Left colon (tissue), 2 donors: Measurements from ENCODE around the gene ARPC2. TPM values are rescaled to one million over a fixed set of nuclear protein-coding genes. Genes with fewer than 3 reads are reported as not detected.
"Not testable (repeated sequence)": the region's sequence is repeated elsewhere in the genome, so short reads cannot be mapped to it uniquely, and the experiment has no call there.

Experiments used
- ATAC-seq: fragments of 200-7000 bp; cut with Tn5 transposase; one replicate; pipeline ENCODE4 v1.9.1; 2020; ENCODE audit warnings: mild to moderate bottlenecking, moderate library complexity
- DNase-seq, 2 donors: peaks; one replicate each; pipeline ENCODE4 v3.0.0-alpha.2; 2020
- intact Hi-C, 2 donors: fragments of 100-400 bp; cut with DNase I in 1 of 2; cut with micrococcal nuclease in 1 of 2; formaldehyde crosslinking; loops; one replicate each; pipeline versions ENCODE4 v1.11.2 to v1.14.0; 2022; cut with DNase I, micrococcal nuclease
- total RNA-seq, 2 donors: library from RNA; stranded (reverse); fragmentation: NEBNext Ultra II Directional; extraction: Animal tissue kit (Norgen Biotek cat#: 25700); gene quantifications; one replicate each; pipeline ENCODE4 v1.2.1, GENCODE V29; 2021
- donor health status: DM: no; HTN: no; CAD: no.
- donor health status: DM: yes; HTN: yes; CAD: no.

The ARPC2 gene
- total RNA-seq, 2 donors from 2014 or later: 304 to 347 TPM

DNA sequence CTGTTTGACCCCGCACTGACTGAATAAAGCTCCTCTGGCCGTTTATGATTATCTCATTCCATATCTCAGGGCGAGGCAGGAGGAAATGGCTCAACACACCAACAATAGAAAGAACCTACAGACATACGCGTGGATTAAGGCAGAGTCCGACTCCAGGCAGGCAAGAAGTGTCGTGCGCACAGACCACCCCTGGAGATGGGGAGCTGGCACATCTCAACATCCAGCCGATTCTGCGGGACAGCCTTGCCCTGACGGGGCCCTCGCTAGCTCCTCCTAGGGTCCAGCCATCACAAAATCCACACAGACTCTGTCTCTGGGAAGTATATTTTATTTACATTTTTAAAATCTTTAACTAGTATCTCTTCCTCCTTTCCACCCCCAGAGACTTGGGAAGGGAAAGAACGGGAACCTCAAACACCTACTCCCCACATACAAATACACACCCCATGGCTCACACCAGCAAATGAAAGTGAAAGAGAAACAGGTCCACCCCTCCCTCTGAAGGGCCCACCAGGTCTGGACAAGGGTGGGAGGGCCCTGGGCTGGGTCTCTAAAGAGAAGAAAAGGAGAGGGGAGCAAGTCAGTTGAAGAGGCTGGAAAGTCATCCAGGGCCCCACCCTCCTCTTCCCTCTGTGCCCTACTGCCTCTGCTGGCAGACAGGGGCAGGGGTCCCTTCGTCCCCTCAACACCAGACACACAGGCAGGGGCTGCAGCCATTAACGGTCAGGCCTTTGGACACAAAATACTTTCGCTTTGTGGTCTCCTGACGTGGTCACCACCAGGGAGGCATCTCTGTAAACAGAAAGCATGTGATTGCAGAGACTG, 47.0 kb downstream of the ARPC2 start:
- intact Hi-C loops: loop anchor here in 1 of 2 donors (5.0 kb wide), 1 partner anchor 47 kb away; the partner anchor contains the start of gene ARPC2
- ATAC-seq (peak; percentile 64), DNase-seq (peak; percentile 55 to 60)

DNA sequence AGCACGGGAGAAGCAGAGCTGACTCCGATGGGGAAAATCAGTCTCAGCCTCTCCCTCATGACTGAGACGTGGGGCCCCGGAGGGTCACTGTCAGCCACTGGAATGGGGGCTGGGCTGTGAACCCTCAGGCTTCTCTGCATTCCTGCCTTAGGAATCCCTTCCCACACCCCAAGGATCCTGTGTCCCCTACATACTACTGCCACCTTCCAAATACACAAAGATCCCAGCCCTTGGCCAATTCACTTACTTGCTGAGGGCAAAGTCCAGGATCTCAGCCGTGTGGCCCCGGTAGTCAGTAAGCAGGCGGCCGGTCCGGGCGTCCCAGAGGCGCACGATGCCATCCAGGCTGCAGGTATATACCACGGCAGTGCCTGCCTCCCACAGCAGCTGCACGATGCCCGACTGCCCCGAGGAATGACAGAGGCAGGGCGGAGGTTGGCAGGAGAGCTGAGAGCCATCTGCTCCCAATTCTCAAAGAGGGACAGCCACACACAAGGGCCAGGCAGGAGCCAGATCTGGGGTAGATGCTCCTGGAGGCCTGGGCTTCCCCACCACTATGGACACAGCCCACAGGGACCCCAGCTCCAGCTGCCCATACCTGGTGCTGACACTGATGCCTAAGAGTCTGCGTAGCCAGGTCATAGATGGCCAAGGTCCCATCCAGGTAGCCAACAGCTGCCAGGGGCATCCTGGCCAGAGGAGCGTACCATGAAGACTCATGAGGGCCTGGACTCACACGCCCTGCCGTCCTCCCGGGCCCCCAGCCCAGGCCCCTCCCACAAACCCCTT, 48.0 kb downstream of the ARPC2 start:
- peak; percentile 73 for ATAC-seq
- DNase-seq: peak; percentile 77
- intact Hi-C loops: loop anchor here in 1 of 2 donors (5.0 kb wide), 1 partner anchor 48 kb away; the partner anchor contains the start of gene ARPC2

DNA sequence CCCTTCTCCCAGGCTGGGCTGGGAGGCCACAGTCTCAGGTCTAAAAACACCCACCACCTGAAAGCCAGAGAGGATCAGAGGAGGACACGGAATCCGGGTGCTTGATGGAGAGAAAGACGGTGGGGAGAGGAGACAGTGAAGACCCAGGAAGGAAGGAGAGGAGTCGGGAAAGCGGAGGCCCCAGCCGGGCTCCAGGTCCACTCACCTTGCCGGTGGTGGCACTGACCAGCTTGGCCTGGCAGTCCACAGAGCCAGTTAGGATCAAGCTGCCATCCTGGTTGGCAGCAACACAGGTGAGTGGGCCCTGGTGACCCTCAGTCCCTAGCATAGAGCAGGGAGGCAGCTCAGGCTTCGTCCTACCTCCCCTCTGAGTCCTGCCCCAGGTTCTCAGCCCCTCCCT, 48.6 kb downstream of the ARPC2 start:
- DNase-seq (peak in 1 of 2 donors; percentile 33), ATAC-seq (no peak)
- intact Hi-C loops: no loop called here

DNA sequence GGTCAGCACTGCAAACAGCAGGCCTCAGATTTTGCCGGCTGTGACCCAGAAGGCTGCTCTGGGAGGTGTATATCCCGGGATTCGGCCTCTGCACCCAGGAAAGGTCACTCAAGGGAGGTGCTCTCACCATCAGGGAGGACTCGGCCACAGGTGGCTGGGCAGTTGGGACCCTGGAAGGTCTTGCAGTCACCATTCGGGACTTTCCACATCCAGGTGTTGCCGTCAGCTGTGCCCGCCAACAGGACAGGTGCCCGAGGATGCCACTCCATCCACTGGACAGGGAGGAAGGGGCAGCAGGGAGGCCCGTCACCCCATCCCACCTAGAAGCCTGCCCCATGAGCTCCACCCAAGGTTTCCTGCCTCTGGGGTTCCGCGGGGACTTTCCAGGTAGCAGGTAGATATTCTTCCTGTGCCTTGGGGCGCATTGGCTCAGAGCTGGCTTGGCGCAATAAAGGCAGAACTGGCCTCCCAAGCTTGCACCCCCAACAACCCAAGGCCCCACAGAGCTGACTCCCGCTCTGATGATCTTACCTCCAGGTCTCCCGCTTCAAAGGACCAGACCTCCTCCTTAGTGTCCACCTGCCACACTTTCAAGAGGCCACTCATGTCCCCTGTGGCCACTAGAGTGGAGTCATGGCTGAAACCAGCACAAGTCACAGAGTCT, 49.5 kb downstream of the ARPC2 start:
- DNase-seq (peak in 1 of 2 donors; percentile 28), ATAC-seq (no peak)
- intact Hi-C loops: no loop called here

DNA sequence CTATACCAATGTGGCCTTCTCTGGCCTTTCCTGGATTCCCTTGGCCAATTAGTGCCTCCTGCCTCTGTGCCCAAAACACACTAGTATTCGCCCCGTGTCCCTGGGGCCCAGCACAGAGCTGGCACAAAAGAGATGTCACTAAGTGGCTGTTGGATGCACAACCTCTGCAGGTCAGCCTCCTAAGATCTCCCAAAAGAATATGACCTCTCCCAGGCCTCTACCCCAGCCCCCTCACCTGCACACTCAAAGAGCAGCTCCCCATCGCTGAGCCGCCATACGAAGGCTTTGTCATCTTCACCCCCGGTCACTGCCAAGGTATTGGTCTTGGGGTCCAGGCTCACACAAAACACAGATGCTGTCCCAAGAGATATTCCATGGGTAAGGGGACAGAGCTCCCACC, 50.3 kb downstream of the ARPC2 start:
- intact Hi-C loops: no loop called here
- ATAC-seq (no peak), DNase-seq (no peak)

DNA sequence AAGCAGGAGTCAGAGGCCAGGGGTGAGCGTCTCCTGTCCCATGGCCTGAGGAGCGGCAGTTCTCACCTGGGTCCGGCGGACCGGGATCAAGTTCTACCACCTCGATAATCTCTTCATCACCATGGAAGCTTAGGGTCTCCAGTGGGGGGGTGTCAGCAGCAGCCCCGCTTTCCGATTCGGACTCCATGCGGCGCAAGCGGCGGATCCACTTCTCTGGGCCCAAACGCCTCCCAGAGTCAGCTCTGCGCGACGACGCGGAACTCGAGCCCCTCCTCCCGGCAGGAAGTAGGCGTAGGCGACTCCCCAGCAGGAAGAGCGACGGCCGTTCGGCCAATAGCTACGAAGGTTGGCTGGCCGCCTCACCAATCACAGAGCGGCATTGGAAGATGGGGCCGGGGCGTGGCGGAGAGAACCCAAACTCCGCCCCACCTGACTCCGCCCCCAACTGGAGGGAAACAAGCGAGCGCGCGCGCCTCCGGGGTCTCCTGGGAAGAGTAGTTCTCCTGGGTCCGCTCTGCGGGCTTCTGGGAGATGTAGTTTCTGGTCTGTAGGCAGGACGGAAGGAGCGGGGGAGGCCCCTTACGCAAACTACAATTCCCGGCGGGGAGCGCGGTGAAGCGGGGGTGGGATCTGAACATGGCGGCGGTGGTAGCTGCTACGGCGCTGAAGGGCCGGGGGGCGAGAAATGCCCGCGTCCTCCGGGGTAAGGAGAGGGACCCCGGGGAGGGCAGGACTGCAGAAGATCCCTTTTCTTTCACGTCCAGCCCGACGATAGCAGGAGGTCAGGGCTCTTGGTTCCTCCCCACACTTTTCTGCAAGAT, 53.1 kb downstream of the ARPC2 start, which contains the start of the genes AAMP and PNKD:
Gene AAMP, minus strand, starts transcription at position 238 of the 821 bp plus-strand sequence. Its CDS starts 51 bp downstream, at position 187.
Gene PNKD, plus strand, starts transcription at position 620 of the 821 bp plus-strand sequence. Its CDS starts 17 bp downstream, at position 637.
- intact Hi-C loops: loop anchor here in 1 of 2 donors (5.0 kb wide), 1 partner anchor 83 kb away; no protein-coding TSS in a partner anchor
- peak; percentile 100 for DNase-seq
- ATAC-seq: peak; percentile 73

GRCh38 chr2:218270721-218271486, 53.9 kb downstream of the ARPC2 start:
- intact Hi-C loops: loop anchor here in 1 of 2 donors (5.0 kb wide), 1 partner anchor 84 kb away; no protein-coding TSS in a partner anchor
- ATAC-seq (peak; percentile 1), DNase-seq (peak in 1 of 2 donors; percentile 50)

DNA sequence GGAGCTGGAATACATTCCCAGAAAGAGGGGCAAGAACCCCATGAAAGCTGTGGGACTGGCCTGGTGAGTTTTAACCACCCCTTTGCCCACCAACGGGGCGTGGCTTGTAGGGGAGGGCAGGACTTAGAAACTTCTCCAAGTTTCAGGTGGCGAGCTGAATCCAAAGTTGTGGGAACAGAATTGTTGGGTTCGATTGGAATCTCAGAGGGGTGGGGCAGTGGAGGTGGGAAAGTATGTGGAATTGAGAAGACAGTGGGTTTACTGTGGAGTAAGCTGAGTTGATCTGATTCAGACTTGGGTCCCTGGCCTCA, 54.5 kb downstream of the ARPC2 start:
- intact Hi-C loops: loop anchor here in 1 of 2 donors (5.0 kb wide), 1 partner anchor 84 kb away; no protein-coding TSS in a partner anchor
- DNase-seq (peak; percentile 57 to 62), ATAC-seq (no peak)

DNA sequence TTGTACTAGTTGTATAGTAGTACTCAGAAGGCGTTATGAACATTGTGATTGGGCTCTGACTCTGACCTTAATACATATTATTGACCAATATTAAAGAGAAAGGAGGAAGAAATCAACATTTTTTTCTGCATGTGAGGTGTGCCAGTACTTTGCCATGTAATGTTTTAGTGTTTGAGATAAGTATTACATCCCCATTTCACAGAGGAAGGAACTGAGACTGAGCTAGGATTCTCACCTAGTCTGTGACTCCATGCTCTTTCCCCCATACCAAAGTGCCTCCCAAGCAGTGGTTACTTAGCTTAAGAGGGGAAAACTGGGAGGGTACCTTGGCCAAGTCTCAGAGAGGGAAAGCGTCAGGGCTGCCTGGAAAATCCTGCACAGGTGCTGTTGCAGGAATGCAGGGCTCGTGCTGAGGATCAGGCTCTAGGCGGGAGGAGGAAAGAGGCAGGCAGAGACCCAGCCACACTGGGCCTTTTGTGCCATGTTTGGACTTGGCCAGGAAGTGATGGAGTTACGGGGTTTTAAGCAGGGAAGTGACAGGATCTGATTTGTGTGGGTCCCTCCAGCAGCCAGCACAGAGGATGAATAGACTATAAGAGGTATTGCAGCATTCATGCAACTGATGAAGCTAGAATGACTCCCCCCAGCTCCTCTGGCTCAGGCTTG, 55.0 kb downstream of the ARPC2 start:
- no peak for DNase-seq

DNA sequence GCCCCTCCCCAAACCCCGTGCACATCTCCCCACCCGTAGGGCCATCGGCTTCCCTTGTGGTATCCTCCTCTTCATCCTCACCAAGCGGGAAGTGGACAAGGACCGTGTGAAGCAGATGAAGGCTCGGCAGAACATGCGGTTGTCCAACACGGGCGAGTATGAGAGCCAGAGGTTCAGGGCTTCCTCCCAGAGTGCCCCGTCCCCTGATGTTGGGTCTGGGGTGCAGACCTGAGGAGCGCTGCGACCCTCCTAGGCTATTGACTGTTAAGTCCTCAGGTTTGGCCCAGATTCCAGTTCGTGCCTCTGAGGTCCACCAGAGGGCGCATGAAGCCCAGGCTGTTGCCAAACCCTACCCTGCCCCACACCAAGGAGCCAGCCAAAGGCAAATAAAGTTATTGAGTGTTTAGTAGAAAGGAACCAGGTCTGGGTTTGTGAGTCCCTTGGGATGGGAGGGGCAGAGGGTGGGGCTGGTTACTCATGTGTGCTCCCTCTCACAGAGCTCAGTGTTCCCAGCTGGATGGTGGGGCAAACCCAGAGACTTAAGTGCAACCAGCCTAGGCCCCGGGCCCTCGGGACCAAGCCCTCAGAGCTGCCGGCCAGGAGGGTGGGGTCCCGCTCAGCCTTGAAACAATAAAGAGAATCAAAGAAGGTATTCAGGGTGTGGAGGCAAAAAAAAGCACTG, 55.7 kb downstream of the ARPC2 start:
- intact Hi-C loops: loop anchor here in 1 of 2 donors (5.0 kb wide), 1 partner anchor 85 kb away; no protein-coding TSS in a partner anchor
- ATAC-seq (peak; percentile 59), DNase-seq (peak; percentile 91 to 98)

More for the DNA sequence above, 55.0 kb downstream of the ARPC2 start:
- no peak for ATAC-seq
- intact Hi-C loops: loop anchor here in 1 of 2 donors (5.0 kb wide), 1 partner anchor 85 kb away; no protein-coding TSS in a partner anchor

DNA sequence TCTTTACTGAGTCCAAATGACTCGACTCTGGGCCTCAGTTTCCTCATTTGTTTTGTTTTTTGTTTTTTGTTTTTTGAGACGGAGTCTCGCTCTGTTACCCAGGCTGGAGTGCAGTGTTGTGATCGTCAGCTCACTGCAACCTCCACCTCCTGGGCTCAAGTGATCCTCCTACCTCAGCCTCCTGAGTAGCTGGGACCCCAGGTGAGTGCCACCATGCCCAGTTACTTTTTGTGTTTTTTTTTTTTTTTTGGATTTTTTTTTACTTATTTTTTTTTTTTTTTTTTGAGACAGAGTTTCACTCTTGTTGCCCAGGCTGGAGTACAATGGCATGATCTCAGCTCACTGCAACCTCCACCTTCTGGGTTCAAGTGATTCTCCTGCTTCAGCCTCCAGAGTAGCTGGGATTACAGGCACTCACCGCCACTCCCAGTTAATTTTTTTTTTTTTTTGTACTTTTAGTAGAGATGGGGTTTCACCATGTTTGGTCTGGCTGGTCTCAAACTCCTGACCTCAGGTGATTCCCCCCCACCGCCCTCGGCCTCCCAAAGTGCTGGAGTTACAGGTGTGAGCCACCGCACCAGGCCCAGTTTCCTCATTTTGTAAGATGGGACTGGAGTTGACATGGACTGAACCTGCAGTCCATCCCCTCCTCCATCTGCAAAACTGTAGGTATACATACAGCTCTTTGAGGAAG, 56.4 kb downstream of the ARPC2 start:
- intact Hi-C loops: loop anchor here in 1 of 2 donors (5.0 kb wide), 1 partner anchor 86 kb away; no protein-coding TSS in a partner anchor
- not testable (repeated sequence) for ATAC-seq, DNase-seq

DNA sequence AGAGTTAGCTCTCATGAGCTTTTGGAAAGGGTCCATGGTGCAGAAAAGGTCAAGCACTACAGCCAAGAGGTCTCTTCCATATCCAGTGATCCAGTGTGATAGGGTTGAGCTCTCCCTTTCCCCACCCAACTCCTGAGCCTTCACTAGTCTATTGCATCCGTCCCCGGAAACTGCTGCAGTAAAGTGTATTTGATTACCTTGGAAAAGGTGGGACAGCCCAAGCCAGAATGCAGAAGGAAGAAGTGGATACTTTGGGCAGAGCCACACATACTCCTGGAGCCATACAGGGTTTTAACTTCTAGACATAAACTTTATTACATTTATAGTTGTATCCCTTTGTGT, 56.9 kb downstream of the ARPC2 start:
- intact Hi-C loops: loop anchor here in 1 of 2 donors (5.0 kb wide), 1 partner anchor 87 kb away; no protein-coding TSS in a partner anchor
- DNase-seq (peak; percentile 45 to 64), ATAC-seq (peak; percentile 34)

DNA sequence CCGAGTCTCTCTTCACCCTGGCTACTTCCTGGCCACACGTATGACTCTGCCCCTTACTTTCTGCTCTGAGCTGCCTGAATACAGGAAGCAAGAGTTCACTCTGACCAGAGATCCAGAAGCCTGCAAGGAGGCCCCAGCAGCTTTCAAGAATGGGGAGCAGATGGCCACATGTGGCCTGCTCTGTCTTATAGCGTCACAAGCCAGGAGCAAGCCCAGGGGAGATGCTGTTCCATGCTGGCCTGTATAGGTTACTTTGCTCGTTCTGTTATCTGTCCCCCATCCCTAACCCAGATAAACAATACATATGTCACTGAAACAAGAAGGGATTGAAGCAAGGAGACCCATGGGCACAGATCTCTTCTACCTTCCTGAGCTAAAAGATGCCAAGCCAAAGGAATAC, 57.6 kb downstream of the ARPC2 start:
- DNase-seq: peak in 1 of 2 donors; percentile 27
- intact Hi-C loops: loop anchor here in 1 of 2 donors (5.0 kb wide), 1 partner anchor 87 kb away; no protein-coding TSS in a partner anchor
- ATAC-seq: no peak

DNA sequence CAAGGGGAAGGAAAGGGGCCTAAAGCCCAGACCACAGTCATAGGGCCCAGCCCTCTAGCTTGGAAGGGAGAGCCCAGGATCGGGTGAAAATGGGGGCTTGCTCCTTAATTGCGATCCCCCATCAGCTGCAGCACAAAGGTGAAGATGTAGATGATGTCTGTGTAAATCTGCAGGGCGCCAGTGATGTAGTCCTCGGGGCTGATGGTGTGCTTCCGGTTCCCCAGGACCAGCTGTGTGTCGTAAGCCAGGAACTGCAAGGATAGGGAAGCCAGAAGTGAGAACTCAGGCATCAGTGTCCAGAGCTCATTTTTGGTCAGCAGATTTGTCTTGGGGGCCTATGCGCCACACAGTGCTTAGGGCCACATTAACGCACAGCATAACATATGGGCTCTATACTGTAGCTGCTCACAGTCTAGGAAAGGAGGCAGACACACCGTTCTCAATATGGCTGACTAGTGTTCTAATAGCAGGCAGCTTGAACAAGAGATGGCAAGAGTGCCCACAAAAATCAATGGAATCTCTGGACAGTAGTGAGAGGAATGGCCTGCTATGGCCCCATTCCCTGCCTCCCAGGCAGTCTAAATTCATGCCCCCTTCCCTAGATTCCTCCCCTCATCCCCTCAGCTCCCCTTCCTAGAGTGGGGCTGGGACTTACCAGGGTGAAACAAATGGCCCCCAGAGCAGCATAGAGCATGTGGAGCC, 58.5 kb downstream of the ARPC2 start:
- DNase-seq (peak in 1 of 2 donors; percentile 22), ATAC-seq (no peak)
- intact Hi-C loops: no loop called here
